ENCODE measurements around the gene ZFAND2B.
"Not testable (repeated sequence)": the region's sequence is repeated elsewhere in the genome, so short reads cannot be mapped to it uniquely, and the experiment has no call there.

Gene ZFAND2B

GRCh38 chr2:219252570-219252899, 46.0 kb downstream of the ZFAND2B start:
- DNase-seq, result no peak

GRCh38 chr2:219252900-219253752, 46.5 kb downstream of the ZFAND2B start, which contains the start of gene TUBA4B:
Gene TUBA4B, plus strand, starts transcription at chr2:219253243. Its CDS starts 165 bp downstream, at chr2:219253408.
- peak in 1 of 2 experiments; percentile 19 for DNase-seq

- peak; percentile 27 to 91 for DNase-seq
These were observed 47.4 kb downstream of the ZFAND2B start, which contains the start of gene TUBA4A for GRCh38 chr2:219253753-219254589. Gene TUBA4A, minus strand, starts transcription at chr2:219253918. Its CDS starts 60 bp downstream, at chr2:219253858.

- no peak for DNase-seq
These were observed 48.1 kb downstream of the ZFAND2B start for GRCh38 chr2:219254590-219255201.

GRCh38 chr2:219258942-219259341, 52.4 kb downstream of the ZFAND2B start:
- DNase-seq, result not testable (repeated sequence)

All from NCI-H446 (cell line).